NCI-H1105 (cell line): ENCODE results near the gene ASPSCR1.

Source experiments
- DNase-seq: peaks from one replicate; lab custom pipeline; 2025; lab: John Stamatoyannopoulos, UW

Gene ASPSCR1

GRCh38 chr17:81960130-81960958 lies 17.1 kb upstream of the ASPSCR1 start:
- no peak for DNase-seq

GRCh38 chr17:81961087-81961511 lies 16.3 kb upstream of the ASPSCR1 start, which contains the start of gene NOTUM:
Gene NOTUM, minus strand, starts transcription at chr17:81961187. Its CDS starts 278 bp downstream, at chr17:81960909.
- DNase-seq: peak; percentile 13

GRCh38 chr17:81961521-81962498 lies 15.6 kb upstream of the ASPSCR1 start:
- DNase-seq: no peak

- DNase-seq: no peak
These were observed 14.7 kb upstream of the ASPSCR1 start for GRCh38 chr17:81962499-81963441.

- no peak for DNase-seq
These were observed 13.2 kb upstream of the ASPSCR1 start for GRCh38 chr17:81964081-81964849.

GRCh38 chr17:81966343-81967243 lies 10.8 kb upstream of the ASPSCR1 start:
- no peak for DNase-seq

- DNase-seq: no peak
These were observed 10.2 kb upstream of the ASPSCR1 start for GRCh38 chr17:81967244-81967532.

GRCh38 chr17:81967533-81968395 lies 9.7 kb upstream of the ASPSCR1 start:
- peak; percentile 83 for DNase-seq

GRCh38 chr17:81968396-81968745 lies 9.1 kb upstream of the ASPSCR1 start:
- DNase-seq: no peak

- DNase-seq: no peak
These were observed 8.3 kb upstream of the ASPSCR1 start for GRCh38 chr17:81968850-81969812.

- DNase-seq: no peak
These were observed 4.0 kb upstream of the ASPSCR1 start for GRCh38 chr17:81973432-81973831.

- DNase-seq: peak; percentile 38
These were observed 858 bp upstream of the ASPSCR1 start for GRCh38 chr17:81976332-81977210.

GRCh38 chr17:81978524-81979298 lies 1.3 kb downstream of the ASPSCR1 start:
- no peak for DNase-seq

- no peak for DNase-seq
These were observed 2.7 kb downstream of the ASPSCR1 start for GRCh38 chr17:81980122-81980521.

GRCh38 chr17:81980707-81981343 lies 3.4 kb downstream of the ASPSCR1 start:
- DNase-seq: no peak
